ENCODE results near the gene EIF2D.
"Not testable (repeated sequence)": the region's sequence is repeated elsewhere in the genome, so short reads cannot be mapped to it uniquely, and the experiment has no call there.

EIF2D gene

DNA sequence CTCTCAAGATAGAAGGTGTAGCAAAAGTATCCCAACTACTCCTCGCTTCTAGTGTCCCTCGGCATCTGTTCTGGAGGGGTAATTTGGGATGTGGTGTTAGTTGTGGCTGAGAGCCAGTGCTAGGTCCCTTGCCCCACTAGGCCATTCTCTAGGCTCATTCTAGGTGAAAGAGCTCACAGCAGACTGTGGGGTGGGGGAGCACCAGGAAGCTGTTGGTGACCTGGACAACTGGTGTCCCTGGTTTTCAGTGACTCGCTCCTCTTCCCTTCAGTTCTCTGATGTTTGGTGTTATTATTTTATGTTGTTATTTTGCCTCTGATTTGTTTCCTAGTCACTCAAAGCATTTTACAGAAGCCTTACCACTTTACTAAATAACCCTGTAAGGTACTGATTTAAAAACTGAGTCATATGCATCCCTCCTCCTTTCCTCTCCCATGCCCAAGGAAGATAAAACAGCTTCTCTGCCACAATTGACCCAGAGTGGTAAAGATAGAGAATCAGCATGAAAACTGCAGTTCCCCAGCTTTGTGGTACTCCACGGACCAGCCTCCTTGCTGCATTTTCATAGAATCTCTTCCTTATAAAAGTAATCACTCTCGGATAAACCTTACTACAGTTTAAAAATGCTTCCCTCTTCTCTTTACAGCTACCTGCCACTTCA is 37.1 kb upstream of the EIF2D start:
- TF ChIP-seq, protein P1, sequence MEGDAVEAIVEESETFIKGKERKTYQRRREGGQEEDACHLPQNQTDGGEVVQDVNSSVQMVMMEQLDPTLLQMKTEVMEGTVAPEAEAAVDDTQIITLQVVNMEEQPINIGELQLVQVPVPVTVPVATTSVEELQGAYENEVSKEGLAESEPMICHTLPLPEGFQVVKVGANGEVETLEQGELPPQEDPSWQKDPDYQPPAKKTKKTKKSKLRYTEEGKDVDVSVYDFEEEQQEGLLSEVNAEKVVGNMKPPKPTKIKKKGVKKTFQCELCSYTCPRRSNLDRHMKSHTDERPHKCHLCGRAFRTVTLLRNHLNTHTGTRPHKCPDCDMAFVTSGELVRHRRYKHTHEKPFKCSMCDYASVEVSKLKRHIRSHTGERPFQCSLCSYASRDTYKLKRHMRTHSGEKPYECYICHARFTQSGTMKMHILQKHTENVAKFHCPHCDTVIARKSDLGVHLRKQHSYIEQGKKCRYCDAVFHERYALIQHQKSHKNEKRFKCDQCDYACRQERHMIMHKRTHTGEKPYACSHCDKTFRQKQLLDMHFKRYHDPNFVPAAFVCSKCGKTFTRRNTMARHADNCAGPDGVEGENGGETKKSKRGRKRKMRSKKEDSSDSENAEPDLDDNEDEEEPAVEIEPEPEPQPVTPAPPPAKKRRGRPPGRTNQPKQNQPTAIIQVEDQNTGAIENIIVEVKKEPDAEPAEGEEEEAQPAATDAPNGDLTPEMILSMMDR (conservative IDR thresholded peaks at IDR 0.05; ENCODE audit: low read length), result no peak
- DNase-seq (ENCODE audit: low read depth), result no peak
- H3K4me3 ChIP-seq (ENCODE audit: low read length), result no peak overlapping the region

DNA sequence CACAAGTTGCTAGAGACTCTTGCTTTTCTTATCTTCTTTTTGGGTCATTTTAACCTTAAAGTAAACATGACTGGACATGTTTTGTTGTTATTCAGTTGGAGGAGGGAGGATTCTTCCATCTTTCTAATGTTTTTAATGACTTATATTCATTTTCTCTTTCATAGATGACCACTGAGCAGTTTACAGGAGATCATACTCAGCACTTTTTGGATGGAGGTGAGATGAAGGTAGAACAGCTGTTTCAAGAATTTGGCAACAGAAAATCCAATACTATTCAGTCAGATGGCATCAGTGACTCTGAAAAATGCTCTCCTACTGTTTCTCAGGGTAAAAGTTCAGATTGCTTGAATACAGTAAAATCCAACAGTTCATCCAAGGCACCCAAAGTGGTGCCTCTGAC is 35.0 kb upstream of the EIF2D start:
- DNase-seq (ENCODE audit: low read depth), result no peak
- TF ChIP-seq, protein P1 (conservative IDR thresholded peaks at IDR 0.05; ENCODE audit: low read length), result no peak
- H3K4me3 ChIP-seq (ENCODE audit: low read length), result no peak overlapping the region

DNA sequence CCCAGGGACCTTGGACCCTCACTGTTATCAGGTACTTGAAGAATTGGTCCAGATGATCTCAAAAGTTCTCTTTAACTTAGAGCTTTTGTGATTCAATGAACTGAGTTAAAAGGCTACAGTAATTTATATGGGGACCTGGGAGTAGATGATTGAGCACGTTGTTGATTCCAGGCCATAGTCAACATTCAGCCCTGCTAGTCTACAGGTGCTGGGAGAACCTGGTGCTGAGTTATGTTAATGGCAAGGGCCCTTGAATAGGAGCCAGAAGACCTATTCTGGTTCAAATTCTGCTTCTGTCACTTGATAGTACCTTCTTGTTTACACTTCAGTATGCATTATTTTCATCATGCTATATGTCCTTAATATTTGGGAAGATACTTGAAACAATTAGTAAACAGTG is 34.2 kb upstream of the EIF2D start:
- no peak overlapping the region for H3K4me3 ChIP-seq (ENCODE audit: low read length)
- no peak for DNase-seq (ENCODE audit: low read depth)
- TF ChIP-seq, protein P1 (conservative IDR thresholded peaks at IDR 0.05; ENCODE audit: low read length), result no peak

DNA sequence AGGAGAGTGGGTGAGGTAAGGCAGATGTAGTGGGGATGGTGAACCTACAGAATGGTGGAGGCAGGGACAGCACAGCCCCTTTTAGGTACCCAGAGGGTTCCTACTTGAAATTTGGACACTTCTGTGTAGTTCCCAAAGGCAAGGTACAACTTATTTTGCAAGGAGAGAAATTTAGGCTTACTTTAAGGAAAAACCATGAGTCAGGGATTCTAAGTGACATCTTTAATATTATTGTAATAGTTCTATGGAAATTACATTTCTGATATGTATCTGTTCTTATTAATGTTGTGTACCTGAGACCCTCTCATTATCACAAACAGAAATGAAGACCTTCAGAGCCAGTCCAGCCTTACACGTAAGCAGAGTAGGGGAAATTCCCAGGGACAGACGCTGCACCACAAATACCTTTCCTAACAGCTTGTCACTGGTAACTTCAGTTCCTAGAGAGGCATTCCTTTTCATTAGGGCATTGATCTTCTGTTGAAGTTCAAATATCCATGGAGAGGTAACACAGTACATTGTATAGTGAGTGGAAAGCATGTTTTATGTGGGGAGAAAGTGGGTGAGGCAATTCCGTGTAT is 30.9 kb upstream of the EIF2D start:
- TF ChIP-seq, protein P1 (conservative IDR thresholded peaks at IDR 0.05; ENCODE audit: low read length), result no peak
- DNase-seq (ENCODE audit: low read depth), result no peak
- no peak overlapping the region for H3K4me3 ChIP-seq (ENCODE audit: low read length)

DNA sequence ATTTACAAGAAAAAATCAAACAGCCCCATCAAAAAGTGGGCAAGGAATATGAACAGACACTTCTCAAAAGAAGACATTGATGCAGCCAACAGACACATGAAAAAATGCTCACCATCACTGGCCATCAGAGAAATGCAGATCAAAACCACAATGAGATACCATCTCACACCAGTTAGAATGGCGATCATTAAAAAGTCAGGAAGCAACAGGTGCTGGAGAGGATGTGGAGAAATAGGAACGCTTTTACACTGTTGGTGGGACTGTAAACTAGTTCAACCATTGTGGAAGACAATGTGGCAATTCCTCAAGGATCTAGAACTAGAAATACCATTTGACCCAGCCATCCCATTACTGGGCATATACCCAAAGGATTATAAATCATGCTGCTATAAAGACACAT is 29.8 kb upstream of the EIF2D start:
- H3K4me3 ChIP-seq (ENCODE audit: low read length); DNase-seq (ENCODE audit: low read depth): not testable (repeated sequence)

DNA sequence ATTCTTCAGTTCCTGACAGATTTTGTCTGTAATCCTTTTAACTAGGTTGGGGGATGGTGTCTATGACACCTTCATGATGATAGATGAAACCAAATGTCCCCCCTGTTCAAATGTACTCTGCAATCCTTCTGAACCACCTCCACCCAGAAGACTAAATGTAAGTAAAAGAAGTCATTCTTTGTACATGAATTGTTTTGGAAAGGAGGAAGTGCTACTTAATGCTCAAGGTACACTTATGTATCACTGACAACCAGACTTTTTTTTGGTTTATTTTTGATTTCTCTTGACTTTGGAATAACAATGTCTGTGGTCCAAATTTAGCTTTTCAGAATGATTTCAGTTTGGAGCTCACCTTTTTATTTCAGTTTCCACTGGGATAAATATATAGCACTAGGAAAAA is 25.3 kb upstream of the EIF2D start:
- H3K4me3 ChIP-seq (ENCODE audit: low read length), result no peak overlapping the region
- TF ChIP-seq, protein P1 (conservative IDR thresholded peaks at IDR 0.05; ENCODE audit: low read length), result no peak
- DNase-seq (ENCODE audit: low read depth), result no peak

DNA sequence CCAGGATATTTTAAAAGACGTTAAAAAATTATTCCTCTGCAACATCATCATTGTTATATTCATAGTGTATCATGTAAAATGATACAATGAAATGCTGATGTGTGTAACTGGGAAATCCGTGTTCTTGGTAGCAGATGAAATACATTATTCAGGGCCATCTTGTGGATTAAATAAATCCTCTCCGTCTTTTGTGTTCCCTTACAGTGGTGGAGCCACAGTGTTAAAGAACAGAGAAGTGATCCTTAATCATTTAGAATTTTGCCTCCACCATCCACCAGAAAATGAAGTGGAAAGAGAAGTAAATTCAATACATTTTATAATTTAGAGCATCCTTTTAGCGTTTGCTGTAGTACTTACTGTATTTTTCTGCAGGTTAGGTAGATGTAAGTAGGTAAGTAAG is 24.4 kb upstream of the EIF2D start:
- DNase-seq (ENCODE audit: low read depth), result no peak
- TF ChIP-seq, protein P1 (conservative IDR thresholded peaks at IDR 0.05; ENCODE audit: low read length), result no peak
- peak overlapping the region; percentile 79 for H3K4me3 ChIP-seq (ENCODE audit: low read length)

All from AG10803 (cell line).